ENCODE results near the gene ABHD2. TPM values are rescaled to one million over a fixed set of nuclear protein-coding genes. Genes with fewer than 3 reads are reported as not detected.
"Not testable (repeated sequence)": the region's sequence is repeated elsewhere in the genome, so short reads cannot be mapped to it uniquely, and the experiment has no call there.

The ABHD2 gene
- total RNA-seq, 8 experiments from 2014 or later: 9.9 to 35.4 (median 16.8) TPM

DNA sequence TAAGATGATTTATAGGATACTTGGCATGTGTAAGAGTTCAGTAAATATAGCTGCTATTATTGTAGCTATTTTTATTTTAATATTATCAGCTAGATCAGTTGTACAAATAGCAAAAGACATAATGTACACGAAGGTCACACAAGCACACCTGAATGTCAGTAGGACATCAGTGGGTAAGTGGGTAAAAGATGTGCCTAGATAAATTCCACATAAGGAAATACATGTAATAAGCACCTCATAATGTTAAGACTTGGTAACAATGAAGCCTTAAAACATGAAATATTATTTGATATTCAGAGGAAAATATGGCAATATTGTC lies 41.5 kb downstream of the ABHD2 start:
- Histone ChIP-seq H3K4me3 (no peak overlapping the region), H3K4me1 (replicated peaks in 1 of 2) (no peaks in the 10 kb centered on the region), H3K27ac (no peak overlapping the region)
- WGBS, 10 experiments: 90 to 100% (median 100%) methylated on average over 1 of the region's 1 CpG; no CpG with 5 or more reads in 1 of the 10 experiments
- no peak for ATAC-seq (replicated peaks in 6 of 8)
- in situ Hi-C loops (cut with MboI; ENCODE audit: low pct_unique_long_range_greater_than_20kb in 2 of 9, low sequenced_read_pairs in 9 of 9, unreplicated experiment in 9 of 9): loop anchor here in 1 of 9 experiments (10.0 kb wide), 1 partner anchor 45 kb away; no protein-coding TSS in a partner anchor

DNA sequence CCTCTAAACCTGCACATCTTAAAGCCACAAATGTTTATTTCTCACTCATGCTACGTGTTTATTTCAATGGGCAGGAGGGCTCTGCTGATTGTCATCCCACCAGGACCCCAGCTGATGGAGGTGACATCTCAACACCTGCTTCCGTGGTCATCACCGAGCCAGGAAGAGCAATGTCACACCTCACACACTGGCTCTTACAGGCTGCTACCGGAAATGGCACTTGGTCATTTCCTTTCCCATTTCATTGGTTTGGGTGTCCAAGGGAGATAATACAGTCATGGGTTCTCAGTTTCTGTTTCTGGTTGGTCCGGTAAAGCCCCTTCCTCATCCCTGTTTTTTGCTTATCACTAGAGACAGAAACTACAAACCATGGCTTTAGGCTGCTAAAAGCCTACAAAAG lies 41.9 kb downstream of the ABHD2 start:
- 89 to 100% (median 100%) methylated on average over 1 to 5 of the region's 5 CpGs; no CpG with 5 or more reads in 3 of the 10 experiments for WGBS, 10 experiments
- in situ Hi-C loops (cut with MboI; ENCODE audit: low pct_unique_long_range_greater_than_20kb in 2 of 9, low sequenced_read_pairs in 9 of 9, unreplicated experiment in 9 of 9): no loop called here
- no peak for ATAC-seq (replicated peaks in 6 of 8)
- no peaks in the 10 kb centered on the region for H3K4me1 ChIP-seq (replicated peaks in 1 of 2)
- H3K27ac ChIP-seq: no peak overlapping the region
- no peak overlapping the region for H3K4me3 ChIP-seq

DNA sequence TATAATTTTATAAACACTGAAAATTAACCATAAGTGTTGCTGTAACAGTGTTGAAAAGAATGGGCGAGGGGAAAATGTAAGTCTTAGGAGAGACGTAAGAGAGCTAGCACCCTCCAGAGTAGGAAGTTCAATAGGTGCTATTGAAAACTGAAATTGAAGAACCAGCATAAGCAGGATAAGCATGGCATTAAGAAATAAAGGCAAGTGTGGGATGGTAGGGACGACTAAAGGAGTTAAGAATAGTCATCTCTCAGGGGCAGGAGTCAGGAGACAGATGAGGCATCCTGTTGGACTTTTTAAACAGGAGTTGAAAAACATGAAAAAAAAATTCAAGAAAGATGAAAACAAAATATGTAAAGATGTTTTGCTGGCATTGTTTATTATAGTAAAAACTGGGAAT lies 43.5 kb downstream of the ABHD2 start:
- no peak for ATAC-seq (replicated peaks in 6 of 8)
- WGBS, 10 experiments: 77 to 100% (median 88%) methylated on average over 2 to 3 of the region's 3 CpGs; no CpG with 5 or more reads in 2 of the 10 experiments
- in situ Hi-C loops (cut with MboI; ENCODE audit: low pct_unique_long_range_greater_than_20kb in 2 of 9, low sequenced_read_pairs in 9 of 9, unreplicated experiment in 9 of 9): no loop called here
- Histone ChIP-seq H3K27ac (no peak overlapping the region), H3K4me3 (no peak overlapping the region), H3K4me1 (replicated peaks in 1 of 2) (no peaks in the 10 kb centered on the region)

DNA sequence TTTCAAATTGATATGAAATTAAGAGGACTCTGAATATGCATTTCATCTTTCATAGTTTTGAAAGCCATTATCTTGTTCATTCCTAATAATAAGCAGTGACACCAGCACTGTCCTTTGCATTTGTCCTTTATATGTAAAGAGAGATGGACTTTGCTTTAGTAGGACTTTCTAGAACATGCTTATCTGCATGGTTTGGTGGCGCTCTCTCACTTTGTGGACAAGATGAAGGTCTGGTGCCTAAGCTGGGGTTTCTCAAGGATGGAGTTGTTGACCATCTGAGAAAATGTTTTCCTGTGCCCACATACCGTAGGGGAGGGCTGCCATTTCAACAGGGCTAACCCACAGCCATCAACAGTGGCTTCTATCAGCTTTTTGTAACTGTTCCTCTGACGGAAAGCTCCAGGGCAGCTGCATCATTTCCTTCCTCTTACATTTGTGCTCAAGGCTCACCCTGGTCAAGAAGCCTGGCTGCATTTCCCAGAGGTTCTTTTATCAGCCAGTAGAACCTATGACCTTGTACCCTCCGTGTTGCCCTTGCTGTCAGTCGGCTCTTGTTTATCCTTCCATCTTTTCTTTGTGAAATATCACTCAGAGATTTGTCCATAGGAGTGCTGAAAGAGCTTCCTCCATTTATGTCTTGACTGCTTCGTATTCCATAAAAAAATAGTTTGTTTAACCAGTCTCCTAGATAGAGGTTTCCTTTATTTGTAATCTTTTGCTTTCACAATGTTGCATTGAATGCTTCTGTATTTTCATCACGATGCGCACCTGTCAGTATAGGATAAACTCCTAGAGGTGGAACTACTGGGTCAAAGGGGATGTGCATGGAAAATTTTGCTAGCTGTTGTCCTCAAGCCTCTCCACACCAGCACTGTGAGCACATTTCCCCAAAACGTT lies 44.6 kb downstream of the ABHD2 start:
- no peaks in the 10 kb centered on the region for H3K4me1 ChIP-seq (replicated peaks in 1 of 2)

DNA sequence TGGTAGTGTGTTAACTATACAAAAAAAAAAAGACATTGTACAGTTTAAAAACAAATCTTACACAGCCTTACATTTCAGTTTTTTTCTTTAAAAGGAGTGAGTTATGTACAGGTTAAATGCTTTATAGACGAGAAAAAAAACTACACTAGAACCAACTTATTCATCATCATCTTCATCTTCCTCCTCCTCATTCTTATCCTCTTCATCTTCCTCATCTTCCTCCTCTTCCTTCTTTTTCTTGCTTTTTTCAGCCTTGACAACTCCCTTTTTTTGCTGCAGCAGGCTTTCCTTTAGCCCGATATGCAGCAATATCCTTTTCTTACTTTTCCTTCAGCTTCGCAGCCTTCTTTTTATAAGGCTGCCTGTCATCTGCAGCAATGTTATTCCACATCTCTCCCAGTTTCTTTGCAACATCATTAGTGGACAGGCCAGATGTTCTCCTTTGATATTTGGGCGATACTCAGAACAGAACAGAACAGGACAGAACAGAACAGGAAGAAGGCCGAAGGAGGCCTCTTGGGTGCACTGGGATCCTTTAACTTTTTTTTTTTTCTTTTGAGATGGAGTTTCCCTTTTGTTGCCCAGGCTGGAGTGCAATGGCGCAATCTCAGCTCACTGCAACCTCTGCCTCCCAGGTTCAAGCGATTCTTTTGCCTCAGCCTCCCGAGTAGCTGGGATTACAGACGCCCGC lies 47.3 kb downstream of the ABHD2 start:
- H3K4me3 ChIP-seq; ATAC-seq (replicated peaks in 6 of 8); H3K27ac ChIP-seq; H3K4me1 ChIP-seq (replicated peaks in 1 of 2); in situ Hi-C loops (cut with MboI; ENCODE audit: low pct_unique_long_range_greater_than_20kb in 2 of 9, low sequenced_read_pairs in 9 of 9, unreplicated experiment in 9 of 9): not testable (repeated sequence)
- 69 to 99% (median 94%) methylated on average over 3 to 8 of the region's 10 CpGs; no CpG with 5 or more reads in 1 of the 10 experiments for WGBS, 10 experiments

More for the DNA sequence above, 44.6 kb downstream of the ABHD2 start:
- in situ Hi-C loops (cut with MboI; ENCODE audit: low pct_unique_long_range_greater_than_20kb in 2 of 9, low sequenced_read_pairs in 9 of 9, unreplicated experiment in 9 of 9): no loop called here
- 70 to 100% (median 82%) methylated on average over 3 to 9 of the region's 9 CpGs for WGBS, 10 experiments
- Histone ChIP-seq H3K27ac (no peak overlapping the region), H3K4me3 (no peak overlapping the region)
- no peak for ATAC-seq (replicated peaks in 6 of 8)

DNA sequence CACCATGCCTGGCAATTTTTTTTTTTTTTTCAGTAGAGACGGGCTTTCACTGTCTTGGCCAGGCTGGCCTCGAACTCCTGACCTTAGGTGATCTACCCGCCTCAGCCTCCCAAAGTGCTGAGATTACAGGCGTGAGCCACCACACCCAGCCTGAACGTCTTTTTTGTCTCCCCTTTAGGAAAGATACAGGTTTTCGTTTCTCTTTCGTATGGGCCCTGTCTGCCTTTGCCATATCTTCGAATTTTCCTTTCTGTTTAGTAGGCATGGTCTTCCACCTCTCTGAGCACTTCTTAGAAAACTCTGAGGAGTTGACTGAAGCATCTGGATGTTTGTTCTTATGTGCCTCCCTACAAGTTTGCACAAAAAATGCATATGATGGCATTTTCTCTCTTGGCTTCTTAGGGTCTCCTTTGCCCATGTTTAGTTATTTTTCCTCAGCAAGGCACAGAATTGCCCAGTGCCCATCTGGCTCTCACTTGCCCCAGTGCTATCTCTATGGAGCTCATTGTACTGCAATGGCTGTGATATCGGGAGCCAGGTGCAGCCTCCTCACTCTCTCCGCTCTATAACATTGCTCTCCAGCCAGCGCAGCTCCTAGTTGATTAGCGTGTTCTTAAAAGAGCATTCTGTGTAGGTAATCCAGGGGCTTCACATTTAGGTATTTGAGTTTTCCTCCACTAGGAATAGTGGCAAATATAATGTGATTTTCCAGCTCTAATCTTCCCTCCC lies 48.0 kb downstream of the ABHD2 start:
- Histone ChIP-seq H3K4me1 (replicated peaks in 1 of 2) (peaks cover 9 to 10% of the 10 kb centered on the region in 2 donors), H3K27ac (no peak overlapping the region), H3K4me3 (no peak overlapping the region)
- 73 to 100% (median 89%) methylated on average over 1 to 11 of the region's 12 CpGs for WGBS, 10 experiments
- in situ Hi-C loops (cut with MboI; ENCODE audit: low pct_unique_long_range_greater_than_20kb in 2 of 9, low sequenced_read_pairs in 9 of 9, unreplicated experiment in 9 of 9): no loop called here
- ATAC-seq (replicated peaks in 6 of 8): no peak

DNA sequence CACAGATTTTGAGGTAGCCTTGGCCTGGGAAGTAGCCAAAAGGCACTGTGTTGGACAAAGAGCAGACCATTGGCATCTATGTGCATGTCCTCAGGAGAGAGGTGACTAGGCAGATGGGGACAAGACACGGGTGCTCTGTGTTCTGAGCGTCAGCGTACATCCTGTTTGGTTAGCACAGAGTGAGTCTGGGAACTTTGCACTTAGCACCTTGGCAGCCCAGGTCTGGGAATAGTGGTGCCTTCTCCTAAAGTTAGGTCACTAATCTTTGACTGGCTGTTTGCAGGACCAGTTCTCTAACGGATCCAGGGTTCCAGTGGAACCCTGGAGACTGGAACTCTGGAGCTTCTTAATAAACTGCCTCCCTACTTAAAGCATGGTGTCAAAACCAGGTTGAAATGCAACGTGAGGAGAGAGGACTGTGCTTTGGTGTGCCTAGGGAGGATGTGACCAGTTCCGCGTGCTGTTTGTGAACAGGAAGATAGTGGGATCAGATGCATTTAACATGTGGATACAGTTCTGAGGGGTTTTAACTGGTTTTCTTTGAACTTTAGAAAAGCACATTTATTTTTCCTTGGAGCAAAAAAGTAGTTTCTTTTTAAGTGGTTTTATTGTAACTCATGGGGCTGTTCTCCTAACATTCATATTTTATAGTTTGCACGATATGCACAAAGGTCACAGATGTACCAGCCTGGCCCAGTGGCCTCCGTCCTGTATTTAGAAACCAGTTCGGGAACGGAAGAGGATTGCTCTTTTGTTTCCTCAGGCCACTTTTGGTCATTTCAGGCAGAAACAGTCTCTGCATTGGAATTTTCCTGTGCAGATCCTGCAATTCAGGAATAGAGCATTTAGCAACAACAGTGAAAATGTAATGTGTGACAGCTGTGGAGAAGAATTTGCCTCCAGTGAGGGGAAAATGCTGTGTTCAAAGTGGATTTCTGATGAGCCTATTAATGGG lies 48.8 kb downstream of the ABHD2 start:
- ATAC-seq (replicated peaks in 6 of 8): peak in 3 of 8 experiments; percentile 32 to 44 (median 37)
- no peak overlapping the region for H3K4me3 ChIP-seq
- H3K27ac ChIP-seq: no peak overlapping the region
- peaks cover 9 to 10% of the 10 kb centered on the region in 2 donors for H3K4me1 ChIP-seq (replicated peaks in 1 of 2)
- in situ Hi-C loops (cut with MboI; ENCODE audit: low pct_unique_long_range_greater_than_20kb in 2 of 9, low sequenced_read_pairs in 9 of 9, unreplicated experiment in 9 of 9): no loop called here
- WGBS, 10 experiments: 25 to 100% (median 80%) methylated on average over 2 to 8 of the region's 11 CpGs; no CpG with 5 or more reads in 1 of the 10 experiments

DNA sequence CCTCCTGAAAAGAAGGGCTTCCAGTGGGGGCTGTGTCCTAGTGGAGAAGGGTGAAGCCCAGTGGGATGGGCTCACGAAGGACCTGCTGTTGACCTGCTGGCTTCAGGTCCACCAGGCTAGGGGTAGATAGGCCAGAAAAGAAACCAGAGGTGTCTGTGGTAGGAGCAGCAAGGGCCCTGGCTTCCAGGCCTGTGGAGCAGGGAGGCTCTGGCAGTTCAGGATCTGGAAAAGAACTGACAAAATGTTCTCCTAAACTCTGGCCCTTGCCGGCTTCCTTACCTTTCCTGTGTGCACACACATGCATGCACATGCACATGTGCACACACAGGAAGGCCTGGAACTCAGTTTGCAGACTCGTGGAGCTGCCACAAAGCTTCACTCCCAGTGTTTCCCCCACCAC lies 49.7 kb downstream of the ABHD2 start:
- ATAC-seq (replicated peaks in 6 of 8): no peak
- WGBS, 10 experiments: 67 to 81% (median 79%) methylated on average over 1 to 2 of the region's 3 CpGs; no CpG with 5 or more reads in 7 of the 10 experiments
- H3K4me3 ChIP-seq: no peak overlapping the region
- no peak overlapping the region for H3K27ac ChIP-seq
- in situ Hi-C loops (cut with MboI; ENCODE audit: low pct_unique_long_range_greater_than_20kb in 2 of 9, low sequenced_read_pairs in 9 of 9, unreplicated experiment in 9 of 9): no loop called here
- peaks cover 9 to 10% of the 10 kb centered on the region in 2 donors for H3K4me1 ChIP-seq (replicated peaks in 1 of 2)

DNA sequence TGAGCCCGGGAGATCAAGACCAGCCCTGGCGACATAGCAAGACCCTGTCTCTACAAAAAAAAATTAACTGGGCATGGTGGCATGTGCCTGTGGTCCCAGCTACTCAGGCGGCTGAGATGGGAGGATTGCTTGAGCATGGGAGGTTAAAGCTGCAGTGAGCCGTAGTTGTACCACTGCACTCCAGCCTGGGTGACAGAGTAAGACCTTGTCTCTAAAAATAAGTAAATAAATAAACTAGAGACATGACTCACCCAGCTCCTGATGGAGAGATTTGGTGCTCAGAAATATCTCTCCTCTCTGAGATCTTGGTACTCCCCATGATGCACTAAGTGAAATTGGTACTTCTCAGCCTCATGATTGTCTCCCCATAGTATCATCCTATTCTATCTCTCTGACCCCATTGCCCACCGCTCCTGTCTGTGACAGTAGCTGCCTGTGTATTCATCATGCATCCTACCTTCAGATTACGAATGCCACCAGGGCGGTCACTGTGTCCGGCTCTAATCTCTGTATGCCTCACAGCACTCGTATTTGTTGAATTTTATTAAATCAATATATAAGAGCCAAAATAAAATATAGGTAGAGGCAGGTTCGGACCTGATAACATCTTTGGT lies 50.9 kb downstream of the ABHD2 start:
- in situ Hi-C loops (cut with MboI; ENCODE audit: low pct_unique_long_range_greater_than_20kb in 2 of 9, low sequenced_read_pairs in 9 of 9, unreplicated experiment in 9 of 9): no loop called here
- WGBS, 10 experiments: 70 to 100% (median 95%) methylated on average over 1 to 10 of the region's 10 CpGs
- peak in 3 of 8 experiments; percentile 22 to 59 (median 53) for ATAC-seq (replicated peaks in 6 of 8)
- Histone ChIP-seq H3K27ac (no peak overlapping the region), H3K4me3 (no peak overlapping the region), H3K4me1 (replicated peaks in 1 of 2) (peaks cover 9 to 10% of the 10 kb centered on the region in 2 donors)

DNA sequence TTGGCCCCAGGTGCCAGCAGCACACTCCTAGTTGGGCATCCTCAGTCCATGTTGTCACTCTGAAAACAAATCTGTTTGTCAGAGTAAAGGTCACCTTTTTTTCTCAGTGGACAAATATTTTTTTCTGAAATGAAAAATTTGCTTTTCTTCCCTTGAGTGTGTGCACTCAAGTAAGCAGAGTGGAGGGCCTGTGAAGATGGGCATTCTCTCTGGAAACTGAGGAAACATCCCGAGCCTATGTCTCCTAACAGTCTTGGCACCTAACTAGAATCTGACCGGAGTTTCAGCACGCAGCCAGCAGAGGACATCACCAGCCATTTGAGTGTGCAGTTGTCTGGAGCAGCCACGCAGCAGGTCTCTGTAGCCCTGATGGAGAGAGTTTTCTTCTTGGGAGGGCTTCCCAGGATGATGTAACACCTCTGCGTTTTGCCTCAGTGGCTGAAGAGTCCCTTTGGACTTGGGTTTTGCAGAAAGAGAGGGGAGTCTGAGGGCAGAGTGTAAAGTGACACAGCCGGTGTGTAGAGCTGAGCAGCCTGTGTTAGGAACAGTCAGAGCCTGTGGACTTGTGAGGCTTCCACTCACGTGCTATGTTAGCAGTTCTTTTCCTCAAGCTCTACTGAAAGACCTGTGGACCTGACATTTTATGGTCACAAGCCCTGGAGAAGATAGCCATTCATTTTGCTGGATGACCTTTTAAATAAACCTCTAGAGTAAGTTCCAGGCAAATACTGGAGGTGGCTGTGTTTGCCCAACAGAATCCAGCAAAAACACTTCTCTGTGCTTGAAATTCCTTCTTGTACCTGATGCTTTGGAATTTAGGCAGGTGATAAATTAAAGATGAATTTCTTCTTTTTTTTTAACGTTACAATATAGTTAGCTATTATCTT lies 51.6 kb downstream of the ABHD2 start:
- whole genome bisulfite sequencing, 10 experiments: 60 to 100% (median 87%) methylated on average over 1 to 6 of the region's 8 CpGs; no CpG with 5 or more reads in 3 of the 10 experiments
- H3K27ac ChIP-seq: peak overlapping the region in 1 of 2 donors; percentile 39
- in situ Hi-C loops (cut with MboI; ENCODE audit: low pct_unique_long_range_greater_than_20kb in 2 of 9, low sequenced_read_pairs in 9 of 9, unreplicated experiment in 9 of 9): no loop called here
- no peak overlapping the region for H3K4me3 ChIP-seq
- ATAC-seq (replicated peaks in 6 of 8): peak in 5 of 8 experiments; percentile 56 to 92 (median 83)
- peaks cover 9 to 10% of the 10 kb centered on the region in 2 donors for H3K4me1 ChIP-seq (replicated peaks in 1 of 2)

DNA sequence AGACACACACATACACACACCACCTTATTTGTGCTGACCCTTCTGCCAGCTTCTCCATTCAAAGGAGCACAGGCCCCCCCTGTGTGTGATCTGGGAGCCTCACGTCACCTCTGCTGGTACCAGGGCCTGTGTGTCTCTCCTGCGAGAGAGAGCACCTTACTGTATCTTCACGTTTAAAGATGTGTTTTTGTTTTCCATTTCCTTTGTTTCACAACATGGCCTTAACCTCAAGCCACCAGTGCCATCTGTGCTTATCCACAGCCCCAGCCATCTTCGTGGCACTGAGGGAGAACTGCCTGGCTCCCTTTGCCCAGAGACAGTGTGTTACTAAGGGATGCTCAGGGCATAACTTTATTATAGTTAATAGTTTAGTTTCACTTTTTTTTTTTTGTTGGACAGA lies 52.3 kb downstream of the ABHD2 start:
- in situ Hi-C loops (cut with MboI; ENCODE audit: low pct_unique_long_range_greater_than_20kb in 2 of 9, low sequenced_read_pairs in 9 of 9, unreplicated experiment in 9 of 9): no loop called here
- ATAC-seq (replicated peaks in 6 of 8): no peak
- peaks cover 9 to 14% of the 10 kb centered on the region in 2 donors for H3K4me1 ChIP-seq (replicated peaks in 1 of 2)
- 40 to 90% (median 77%) methylated on average over 1 to 4 of the region's 4 CpGs; no CpG with 5 or more reads in 1 of the 10 experiments for WGBS, 10 experiments
- H3K4me3 ChIP-seq: no peak overlapping the region
- H3K27ac ChIP-seq: no peak overlapping the region

Measured in motor neuron (in vitro differentiated cells).